HEK293 (cell line): ENCODE data around the gene HK2.

Experiments
- CTCF ChIA-PET: fragments of 350-600 bp; formaldehyde crosslinking; extraction: SDS; loops from one replicate; lab custom pipeline; 2021; ENCODE audit warnings: antibody characterized with exemption; lab: Yijun Ruan, JAX
- POLR2A ChIA-PET: fragments of 300-600 bp; formaldehyde crosslinking; extraction: SDS; loops from one replicate; lab custom pipeline; 2020; ENCODE audit warnings: antibody characterized with exemption, inconsistent platforms; lab: Yijun Ruan, JAX
- H3K27ac ChIP-seq: fragments of 200-500 bp; sonication (Bioruptor generic); 2 replicates; pipeline ENCODE4 v1.5.1; 2014; ENCODE audit warnings: low read depth, low read length, control low read depth, inconsistent platforms; ENCODE audit errors: extremely low read depth
- H3K36me3 ChIP-seq, 2 experiments: fragments of 200-500 bp in 1 of 2; sonication (Bioruptor generic) in 1 of 2; 1 replicate in 1 of 2; 2 replicates in 1 of 2; pipeline ENCODE4 v1.5.1; 2014 to 2017; ENCODE audit warnings: inconsistent platforms in 2 of 2, low read length in 2 of 2; ENCODE audit not compliant: control insufficient read depth in 2 of 2, insufficient read depth in 1 of 2
- H3K4me1 ChIP-seq: fragments of 200-500 bp; sonication (Bioruptor generic); 2 replicates; pipeline ENCODE4 v1.5.1; 2014; ENCODE audit warnings: mild to moderate bottlenecking, low read length, inconsistent platforms; ENCODE audit not compliant: control insufficient read depth, insufficient read depth
- H3K4me3 ChIP-seq: 2 replicates; pipeline ENCODE4 v1.5.1; 2011; ENCODE audit warnings: low read depth, mild to moderate bottlenecking, control low read depth, low read length, moderate library complexity
- H3K9me3 ChIP-seq: fragments of 200-500 bp; sonication (Bioruptor generic); 2 replicates; pipeline ENCODE4 v1.5.1; 2014; ENCODE audit warnings: low read depth, low read length, inconsistent platforms; ENCODE audit not compliant: control insufficient read depth, insufficient read depth
- FEZF1 ChIP-seq: fragments of 450-650 bp; formaldehyde crosslinking; IDR thresholded peaks from 2 replicates; pipeline ENCODE4 v1.5.1; 2016; ENCODE audit warnings: missing biosample characterization, missing genetic modification characterization
- KLF16 ChIP-seq: fragments of 450-650 bp; formaldehyde crosslinking; IDR thresholded peaks from 2 replicates; pipeline ENCODE4 v1.5.1; 2017; ENCODE audit warnings: missing biosample characterization, missing genetic modification characterization
- MZF1 ChIP-seq: fragments of 450-650 bp; formaldehyde crosslinking; IDR thresholded peaks from 2 replicates; pipeline ENCODE4 v1.5.1; 2017; ENCODE audit warnings: missing biosample characterization, missing genetic modification characterization, borderline replicate concordance
- PBX3 ChIP-seq: sonication (generic); formaldehyde crosslinking; IDR thresholded peaks from 2 replicates; pipeline ENCODE4 v1.8.1; 2022; ENCODE audit warnings: mild to moderate bottlenecking, moderate library complexity, missing genetic modification reagents
- TRIM28 ChIP-seq: IDR thresholded peaks from 2 replicates; pipeline ENCODE4 v1.6.1; 2011; ENCODE audit warnings: low read length, control low read depth, borderline replicate concordance
- ZFP41 ChIP-seq: fragments of 450-650 bp; formaldehyde crosslinking; IDR thresholded peaks from 2 replicates; pipeline ENCODE4 v1.5.1; 2016; ENCODE audit warnings: missing biosample characterization, missing genetic modification characterization, borderline replicate concordance
- ZNF148 ChIP-seq: fragments of 450-650 bp; formaldehyde crosslinking; IDR thresholded peaks from 2 replicates; pipeline ENCODE4 v1.5.0; 2017; ENCODE audit warnings: missing biosample characterization, missing genetic modification characterization, borderline replicate concordance
- ZNF175 ChIP-seq: fragments of 450-650 bp; formaldehyde crosslinking; IDR thresholded peaks from 2 replicates; pipeline ENCODE4 v1.5.1; 2016; ENCODE audit warnings: missing biosample characterization, missing genetic modification characterization
- ZNF18 ChIP-seq: fragments of 450-650 bp; formaldehyde crosslinking; IDR thresholded peaks from 2 replicates; pipeline ENCODE4 v1.5.1; 2016; ENCODE audit warnings: missing biosample characterization, missing genetic modification characterization
- ZNF266 ChIP-seq: fragments of 450-650 bp; formaldehyde crosslinking; IDR thresholded peaks from 2 replicates; pipeline ENCODE4 v1.5.1; 2016; ENCODE audit warnings: missing biosample characterization, missing genetic modification characterization, low read depth
- ZNF280C ChIP-seq: fragments of 450-650 bp; formaldehyde crosslinking; IDR thresholded peaks from 2 replicates; pipeline ENCODE4 v1.5.1; 2016; ENCODE audit warnings: missing biosample characterization, missing genetic modification characterization
- ZNF280D ChIP-seq: fragments of 450-650 bp; formaldehyde crosslinking; IDR thresholded peaks from 2 replicates; pipeline ENCODE4 v1.5.1; 2016; ENCODE audit warnings: missing biosample characterization, missing genetic modification characterization
- ZNF549 ChIP-seq: fragments of 450-650 bp; IDR thresholded peaks from 2 replicates; pipeline ENCODE4 v1.5.1; 2018; ENCODE audit warnings: missing biosample characterization, missing genetic modification characterization, mild to moderate bottlenecking, inconsistent platforms, moderate library complexity
- ZNF629 ChIP-seq: fragments of 450-650 bp; formaldehyde crosslinking; IDR thresholded peaks from 2 replicates; pipeline ENCODE4 v1.5.1; 2017; ENCODE audit warnings: missing biosample characterization, missing genetic modification characterization
- ZNF664 ChIP-seq: fragments of 450-650 bp; formaldehyde crosslinking; IDR thresholded peaks from 2 replicates; pipeline ENCODE4 v1.5.1; 2016; ENCODE audit warnings: missing biosample characterization, missing genetic modification characterization
- ZNF707 ChIP-seq: fragments of 450-650 bp; formaldehyde crosslinking; IDR thresholded peaks from 2 replicates; pipeline ENCODE4 v1.5.1; 2016; ENCODE audit warnings: missing biosample characterization, missing genetic modification characterization
- ZNF777 ChIP-seq: fragments of 450-650 bp; formaldehyde crosslinking; IDR thresholded peaks from 2 replicates; pipeline ENCODE4 v1.5.1; 2017; ENCODE audit warnings: missing biosample characterization, missing genetic modification characterization, borderline replicate concordance
- ZNF792 ChIP-seq: fragments of 450-650 bp; formaldehyde crosslinking; IDR thresholded peaks from 2 replicates; pipeline ENCODE4 v1.5.1; 2016; ENCODE audit warnings: missing biosample characterization, missing genetic modification characterization

HK2 gene

DNA sequence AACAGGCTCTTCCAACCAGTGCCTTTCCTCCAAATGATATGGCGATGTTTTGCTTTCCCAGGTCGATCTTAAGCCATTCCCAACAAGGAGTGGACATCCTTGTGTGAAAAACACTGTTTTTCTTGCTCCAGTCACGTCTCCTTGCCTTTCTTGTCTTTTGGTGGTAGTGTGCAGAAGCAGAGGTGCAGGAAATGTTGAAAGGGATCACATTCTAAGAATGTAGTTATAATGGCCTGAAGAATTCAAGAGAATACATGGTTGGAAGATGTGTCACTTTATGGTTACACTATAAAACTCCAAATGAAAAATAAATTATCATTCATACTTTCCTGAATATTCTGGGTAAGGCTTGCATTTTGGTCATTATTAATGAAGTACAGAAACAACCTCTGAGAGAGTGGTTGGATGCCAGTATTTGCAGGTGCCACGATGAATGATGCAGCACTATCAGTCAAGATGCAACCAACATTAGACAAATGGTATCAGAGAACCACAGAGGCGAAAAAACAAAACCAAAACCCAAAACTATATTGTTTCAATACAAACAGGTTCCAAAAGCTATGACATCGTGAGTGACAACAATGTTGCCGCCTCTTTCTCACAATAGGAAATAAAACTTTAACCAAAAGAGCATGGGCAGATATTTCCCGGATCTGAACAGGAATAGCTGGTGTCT is 97.0 kb downstream of the HK2 start:
- TF ChIP-seq TRIM28 (no peak), ZNF664 (tag by site-specific recombination) (no peak), ZNF280C (tag by site-specific recombination) (no peak), ZNF792 (tag by site-specific recombination) (no peak), ZNF266 (tag by site-specific recombination) (no peak), ZNF148 (tag by site-specific recombination) (no peak)
- CTCF ChIA-PET: no interaction called here
- POLR2A ChIA-PET: no interaction called here

GRCh38 chr2:74931940-74932339 is 98.0 kb downstream of the HK2 start:
- H3K27ac ChIP-seq: no peak overlapping the region
- H3K9me3 ChIP-seq: no peaks in the 10 kb centered on the region
- TF ChIP-seq ZNF777: no peak
- TF ChIP-seq ZFP41 (tag by site-specific recombination): no peak
- no peak for TF ChIP-seq ZNF629 (tag by site-specific recombination)
- no peak for TF ChIP-seq FEZF1 (tag by site-specific recombination)
- TF ChIP-seq MZF1 (tag by site-specific recombination): no peak
- TF ChIP-seq KLF16 (tag by site-specific recombination): no peak
- no peak for TF ChIP-seq ZNF280D (tag by site-specific recombination)
- TF ChIP-seq ZNF707 (tag by site-specific recombination): no peak
- TF ChIP-seq ZNF792 (tag by site-specific recombination): no peak
- no peak for TF ChIP-seq PBX3 (CRISPR knock-in tag)
- no peak for TF ChIP-seq ZNF664 (tag by site-specific recombination)
- no peak for TF ChIP-seq ZNF549 (tag by site-specific recombination)
- TF ChIP-seq ZNF175 (tag by site-specific recombination): no peak
- no peak for TF ChIP-seq ZNF18 (tag by site-specific recombination)
- no peaks in the 10 kb centered on the region for H3K4me1 ChIP-seq
- no peak overlapping the region for H3K4me3 ChIP-seq
- ChIA-PET CTCF (interaction anchor here (0.7 kb wide), 1 partner anchor 535 kb away, joined by 3 read pairs; no protein-coding TSS in a partner anchor), POLR2A (no interaction called here)
- H3K36me3 ChIP-seq: no peaks in the 10 kb centered on the region

More for the DNA sequence above, 97.0 kb downstream of the HK2 start:
- H3K9me3 ChIP-seq: no peaks in the 10 kb centered on the region
- H3K27ac ChIP-seq: no peak overlapping the region
- H3K4me1 ChIP-seq: no peaks in the 10 kb centered on the region
- H3K36me3 ChIP-seq: no peaks in the 10 kb centered on the region
- H3K4me3 ChIP-seq: no peak overlapping the region
